ENCODE results near the gene DEPP1.
A peak's percentile ranks its signal among the peaks of the same experiment; 100 is the strongest.

The DEPP1 gene

GRCh38 chr10:44977287-44978212 lies 1.1 kb downstream of the DEPP1 start:
- no peak for DNase-seq

GRCh38 chr10:44976352-44977198 lies 2.0 kb downstream of the DEPP1 start:
- DNase-seq: no peak

GRCh38 chr10:44975431-44976331 lies 2.9 kb downstream of the DEPP1 start:
- DNase-seq: no peak

- peak; percentile 87 for DNase-seq
Observed at GRCh38 chr10:44974628-44975430, 3.8 kb downstream of the DEPP1 start.

GRCh38 chr10:44974082-44974627 lies 4.5 kb downstream of the DEPP1 start:
- no peak for DNase-seq

GRCh38 chr10:44973323-44974081 lies 5.1 kb downstream of the DEPP1 start:
- no peak for DNase-seq

GRCh38 chr10:44972874-44973306 lies 5.7 kb downstream of the DEPP1 start:
- DNase-seq: no peak

GRCh38 chr10:44971935-44972757 lies 6.5 kb downstream of the DEPP1 start:
- DNase-seq: no peak

GRCh38 chr10:44971434-44971833 lies 7.2 kb downstream of the DEPP1 start:
- DNase-seq: no peak

GRCh38 chr10:44970812-44971395 lies 7.7 kb downstream of the DEPP1 start:
- no peak for DNase-seq

- DNase-seq: no peak
Observed at GRCh38 chr10:44969854-44970253, 8.8 kb downstream of the DEPP1 start.

GRCh38 chr10:44968500-44969400 lies 9.9 kb downstream of the DEPP1 start:
- no peak for DNase-seq

GRCh38 chr10:44968091-44968490 lies 10.5 kb downstream of the DEPP1 start:
- DNase-seq: no peak

GRCh38 chr10:44967616-44968015 lies 11.0 kb downstream of the DEPP1 start:
- DNase-seq: no peak

GRCh38 chr10:44966816-44967509 lies 11.6 kb downstream of the DEPP1 start:
- DNase-seq: no peak

- DNase-seq: no peak
Observed at GRCh38 chr10:44966129-44966815, 12.3 kb downstream of the DEPP1 start.

- DNase-seq: no peak
Observed at GRCh38 chr10:44965651-44966097, 12.9 kb downstream of the DEPP1 start.

Measured in activated effector memory CD4-positive, alpha-beta T cell treated with anti-CD3 and anti-CD28 coated beads, Interleukin-2, amount 50 U/mL, for 16 hours (primary cell).